Suppressor macrophage (primary cell): ENCODE data around the gene CRYBG1.

Source experiments
- DNase-seq, 4 experiments: peaks; one replicate each; pipeline ENCODE4 v3.0.0-alpha.2; 2020 to 2022

The CRYBG1 gene

GRCh38 chr6:106421496-106421895 is 61.0 kb downstream of the CRYBG1 start:
- DNase-seq: no peak

- no peak for DNase-seq
Measured at GRCh38 chr6:106422534-106422933, 62.0 kb downstream of the CRYBG1 start.

- DNase-seq: no peak
Measured at GRCh38 chr6:106425382-106425781, 64.9 kb downstream of the CRYBG1 start.

GRCh38 chr6:106426250-106426970 is 65.9 kb downstream of the CRYBG1 start:
- DNase-seq: peak in 3 of 4 experiments; percentile 24 to 57 (median 41)

GRCh38 chr6:106430466-106430865 is 69.9 kb downstream of the CRYBG1 start:
- DNase-seq: no peak

- DNase-seq: no peak
Measured at GRCh38 chr6:106431405-106431804, 70.9 kb downstream of the CRYBG1 start.

GRCh38 chr6:106431972-106432371 is 71.5 kb downstream of the CRYBG1 start:
- DNase-seq: no peak

GRCh38 chr6:106434530-106434929 is 74.0 kb downstream of the CRYBG1 start:
- no peak for DNase-seq

GRCh38 chr6:106439459-106439858 is 78.9 kb downstream of the CRYBG1 start:
- no peak for DNase-seq

GRCh38 chr6:106440546-106440945 is 80.0 kb downstream of the CRYBG1 start:
- DNase-seq: peak in 3 of 4 experiments; percentile 19 to 68 (median 62)

GRCh38 chr6:106442395-106442794 is 81.9 kb downstream of the CRYBG1 start:
- DNase-seq: no peak

GRCh38 chr6:106444777-106445507 is 84.4 kb downstream of the CRYBG1 start:
- peak; percentile 53 to 93 (median 74) for DNase-seq

GRCh38 chr6:106445508-106445878 is 85.0 kb downstream of the CRYBG1 start:
- DNase-seq: no peak

GRCh38 chr6:106446287-106446885 is 85.9 kb downstream of the CRYBG1 start:
- peak in 2 of 4 experiments; percentile 35 to 71 for DNase-seq

GRCh38 chr6:106446983-106447382 is 86.5 kb downstream of the CRYBG1 start:
- DNase-seq: no peak

GRCh38 chr6:106448000-106448426 is 87.5 kb downstream of the CRYBG1 start:
- peak; percentile 68 to 89 (median 86) for DNase-seq

GRCh38 chr6:106450653-106451052 is 90.1 kb downstream of the CRYBG1 start:
- DNase-seq: peak in 3 of 4 experiments; percentile 30 to 58 (median 36)

- no peak for DNase-seq
Measured at GRCh38 chr6:106451439-106451838, 90.9 kb downstream of the CRYBG1 start.

GRCh38 chr6:106452628-106453027 is 92.1 kb downstream of the CRYBG1 start:
- DNase-seq: no peak

- no peak for DNase-seq
Measured at GRCh38 chr6:106453756-106454367, 93.3 kb downstream of the CRYBG1 start.

- DNase-seq: no peak
Measured at GRCh38 chr6:106456756-106457155, 96.2 kb downstream of the CRYBG1 start.

GRCh38 chr6:106458021-106458986 is 97.8 kb downstream of the CRYBG1 start:
- DNase-seq: no peak
